ENCODE data around the gene AGBL1.

DNA sequence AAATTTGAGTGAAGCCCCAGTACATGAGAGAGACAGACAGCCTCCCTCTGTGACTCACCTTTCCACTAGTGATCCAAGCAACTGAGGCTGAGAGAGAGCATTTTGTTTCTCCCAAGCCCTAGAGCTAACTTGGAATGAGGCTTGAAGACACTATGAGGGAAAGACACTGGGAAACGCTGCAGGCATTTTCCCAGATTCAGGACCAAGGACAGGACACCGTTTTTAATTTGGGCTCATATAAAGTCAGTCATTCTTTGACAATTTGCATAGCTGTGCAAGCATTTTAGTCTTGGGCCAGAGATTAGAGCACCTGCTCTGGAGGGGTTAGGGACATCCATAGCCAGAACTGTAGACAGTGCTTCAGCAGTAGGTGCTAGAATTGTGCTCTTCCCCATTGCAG lies 249.0 kb downstream of the AGBL1 start:
- TF ChIP-seq, protein P1, sequence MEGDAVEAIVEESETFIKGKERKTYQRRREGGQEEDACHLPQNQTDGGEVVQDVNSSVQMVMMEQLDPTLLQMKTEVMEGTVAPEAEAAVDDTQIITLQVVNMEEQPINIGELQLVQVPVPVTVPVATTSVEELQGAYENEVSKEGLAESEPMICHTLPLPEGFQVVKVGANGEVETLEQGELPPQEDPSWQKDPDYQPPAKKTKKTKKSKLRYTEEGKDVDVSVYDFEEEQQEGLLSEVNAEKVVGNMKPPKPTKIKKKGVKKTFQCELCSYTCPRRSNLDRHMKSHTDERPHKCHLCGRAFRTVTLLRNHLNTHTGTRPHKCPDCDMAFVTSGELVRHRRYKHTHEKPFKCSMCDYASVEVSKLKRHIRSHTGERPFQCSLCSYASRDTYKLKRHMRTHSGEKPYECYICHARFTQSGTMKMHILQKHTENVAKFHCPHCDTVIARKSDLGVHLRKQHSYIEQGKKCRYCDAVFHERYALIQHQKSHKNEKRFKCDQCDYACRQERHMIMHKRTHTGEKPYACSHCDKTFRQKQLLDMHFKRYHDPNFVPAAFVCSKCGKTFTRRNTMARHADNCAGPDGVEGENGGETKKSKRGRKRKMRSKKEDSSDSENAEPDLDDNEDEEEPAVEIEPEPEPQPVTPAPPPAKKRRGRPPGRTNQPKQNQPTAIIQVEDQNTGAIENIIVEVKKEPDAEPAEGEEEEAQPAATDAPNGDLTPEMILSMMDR (IDR thresholded peaks at IDR 0.05) = no peak
- TF ChIP-seq POLR2A (IDR thresholded peaks at IDR 0.05) = no peak
